Measurements from ENCODE around the gene TMEM150A. TPM values are rescaled to one million over a fixed set of nuclear protein-coding genes. Genes with fewer than 3 reads are reported as not detected.

Gene TMEM150A
- total RNA-seq, 1 donor from 2014 or later, result 7.0 TPM

DNA sequence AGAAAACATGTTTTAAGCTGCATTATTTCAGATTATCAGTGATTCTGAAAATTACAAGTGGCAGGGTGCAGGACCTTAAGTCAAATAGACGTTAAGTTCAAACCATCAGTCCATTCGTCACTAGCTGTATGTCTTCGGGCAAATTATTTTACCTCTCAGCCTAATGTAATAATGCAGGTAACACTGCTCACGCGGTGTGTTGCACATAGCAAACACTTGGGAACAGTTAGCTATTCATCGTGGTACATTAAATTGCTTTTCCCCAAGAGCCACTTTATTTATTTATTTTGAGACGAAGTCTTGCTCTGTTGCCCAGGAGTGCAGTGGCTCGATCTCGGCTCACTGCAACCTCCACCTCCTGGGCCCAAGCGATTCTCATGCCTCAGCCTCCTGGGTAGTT, 53.4 kb downstream of the TMEM150A start:
- no peak for DNase-seq (ENCODE audit: low spot score)
- Mint-ChIP-seq H3K9me3 (no peaks in the 10 kb centered on the region), H3K27me3 (ENCODE audit: insufficient read depth) (no peaks in the 10 kb centered on the region), H3K4me1 (ENCODE audit: low read depth) (peaks cover 12% of the 10 kb centered on the region), H3K27ac (no peak overlapping the region), H3K4me3 (no peak overlapping the region), H3K36me3 (ENCODE audit: low read depth) (peaks cover 47% of the 10 kb centered on the region)
- intact Hi-C loops (cut with micrococcal nuclease), result no loop called here

DNA sequence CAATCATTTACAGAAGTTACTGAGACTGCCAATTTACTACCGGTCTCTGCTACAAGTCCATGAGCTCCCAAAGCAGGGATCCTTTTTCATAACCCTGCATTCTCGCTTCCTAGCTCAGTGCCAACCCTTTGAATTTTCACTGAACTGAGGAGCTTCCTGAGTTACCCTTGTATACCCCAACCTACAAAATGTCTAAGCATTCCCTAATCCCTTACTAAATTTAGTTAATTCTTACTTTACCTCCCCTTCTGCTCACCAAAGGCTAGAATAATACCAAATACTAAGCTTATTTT, 53.9 kb downstream of the TMEM150A start:
- Mint-ChIP-seq H3K27me3 (ENCODE audit: insufficient read depth) (no peaks in the 10 kb centered on the region), H3K36me3 (ENCODE audit: low read depth) (peaks cover 52% of the 10 kb centered on the region), H3K9me3 (no peaks in the 10 kb centered on the region), H3K4me3 (no peak overlapping the region), H3K27ac (no peak overlapping the region), H3K4me1 (ENCODE audit: low read depth) (peaks cover 16% of the 10 kb centered on the region)
- intact Hi-C loops (cut with micrococcal nuclease), result no loop called here
- no peak for DNase-seq (ENCODE audit: low spot score)

Other genes with a start within 250 kb of the TMEM150A start
- 23.4 and 25.9 TPM in 2 replicates for gene RETSAT, start 248.2 kb downstream of the TMEM150A start, total RNA-seq
- 13.8 and 15.9 TPM in 2 replicates for gene ELMOD3, start 247.9 kb downstream of the TMEM150A start, total RNA-seq
- gene CAPG, start 192.3 kb downstream of the TMEM150A start, total RNA-seq, result 35.5 and 38.2 TPM in 2 replicates
- gene SH2D6, start 184.0 kb downstream of the TMEM150A start, total RNA-seq, result 0.34 and 0.70 TPM in 2 replicates
- 461 and 480 TPM in 2 replicates for gene MAT2A, start 63.5 kb downstream of the TMEM150A start, total RNA-seq
- gene GGCX, start 41.2 kb downstream of the TMEM150A start, total RNA-seq, result 26.2 and 28.3 TPM in 2 replicates
- gene VAMP8, start 25.1 kb downstream of the TMEM150A start, total RNA-seq, result 86.1 and 89.6 TPM in 2 replicates
- 31.7 and 40.0 TPM in 2 replicates for gene VAMP5, start 18.3 kb downstream of the TMEM150A start, total RNA-seq
- 111 and 116 TPM in 2 replicates for gene RNF181, start 7.0 kb downstream of the TMEM150A start, total RNA-seq
- gene C2orf68, start 9.4 kb upstream of the TMEM150A start, total RNA-seq, result 36.3 and 36.7 TPM in 2 replicates
- 90.2 and 93.1 TPM in 2 replicates for gene USP39, start 13.5 kb upstream of the TMEM150A start, total RNA-seq
- not detected in 2 replicates for gene SFTPB, start 65.5 kb upstream of the TMEM150A start, total RNA-seq
- gene GNLY, start 91.7 kb upstream of the TMEM150A start, total RNA-seq, result 141 and 152 TPM in 2 replicates
- 0.29 and 0.47 TPM in 2 replicates for gene ATOH8, start 151.3 kb upstream of the TMEM150A start, total RNA-seq

Data from activated T-helper 1 cell treated with anti-CD3 and anti-CD28 coated beads, Interleukin-12 subunit alpha, Interleukin-12 subunit beta, Interleukin-2, Interleukin-4 antibody, amounts not matched to agents 30 ng/mL and 10 ng/mL and 1 ng/mL, durations not matched to agents 14 hours and 24 hours and 36 hours (primary cell).